CD4-positive, alpha-beta T cell treated with Interleukin-2 at 100 ng/mL for 4 hours (primary cell): ENCODE data around the gene ARPC5L.
"Not testable (repeated sequence)": the region's sequence is repeated elsewhere in the genome, so short reads cannot be mapped to it uniquely, and the experiment has no call there.

Source experiments
- DNase-seq: peaks from one replicate; pipeline ENCODE4 v3.0.0-alpha.2; 2020; ENCODE audit warnings: low spot score

ARPC5L gene

GRCh38 chr9:124861342-124862229, at the start of gene ARPC5L, which contains the start of gene RPL35:
TSS of gene ARPC5L (plus strand) at chr9:124862130. CDS start at chr9:124869291, 7,161 bp downstream.
TSS of gene RPL35 (minus strand) at chr9:124861957. CDS start at chr9:124861912, 45 bp downstream.
- peak; percentile 95 for DNase-seq

DNA sequence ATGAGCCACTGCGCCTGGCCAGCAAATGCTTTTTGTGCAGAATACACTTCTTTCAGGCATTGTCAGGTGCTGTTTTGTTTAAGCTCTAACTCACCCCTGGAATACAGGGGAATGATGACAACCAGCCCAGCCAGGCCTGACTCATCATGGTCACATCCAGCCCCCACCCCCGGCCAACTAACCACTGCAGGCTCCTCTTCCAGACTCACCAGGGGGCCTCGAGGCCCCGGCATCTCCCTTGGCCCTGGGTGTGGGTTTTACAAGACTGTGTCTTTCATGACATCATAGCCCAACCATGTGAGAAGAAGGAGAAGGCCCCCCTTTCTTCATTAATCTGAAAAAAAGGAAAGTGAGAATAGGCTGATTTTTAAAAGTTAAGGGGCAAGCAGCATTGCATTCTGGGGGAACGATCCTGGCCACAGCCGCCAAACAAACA, 49.5 kb upstream of the ARPC5L start:
- no peak for DNase-seq

DNA sequence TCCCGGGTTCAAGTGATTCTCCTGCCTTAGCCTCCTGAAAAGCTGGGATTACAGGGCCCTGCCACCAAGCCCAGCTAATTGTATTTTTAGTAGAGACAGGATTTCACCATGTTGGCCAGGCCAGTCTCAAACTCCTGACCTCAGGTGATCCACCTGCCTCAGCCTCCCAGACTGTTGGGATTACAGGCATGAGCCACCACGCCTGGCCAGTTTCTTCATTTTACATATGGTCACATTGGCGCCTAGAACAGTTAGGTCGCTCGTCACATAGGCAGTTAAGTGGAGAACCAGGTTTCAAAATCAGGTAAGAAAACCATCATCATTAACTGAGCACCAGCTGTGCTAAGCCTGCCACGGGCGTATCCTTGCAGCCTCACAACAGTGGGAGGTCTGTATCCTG, 48.9 kb upstream of the ARPC5L start:
- no peak for DNase-seq

DNA sequence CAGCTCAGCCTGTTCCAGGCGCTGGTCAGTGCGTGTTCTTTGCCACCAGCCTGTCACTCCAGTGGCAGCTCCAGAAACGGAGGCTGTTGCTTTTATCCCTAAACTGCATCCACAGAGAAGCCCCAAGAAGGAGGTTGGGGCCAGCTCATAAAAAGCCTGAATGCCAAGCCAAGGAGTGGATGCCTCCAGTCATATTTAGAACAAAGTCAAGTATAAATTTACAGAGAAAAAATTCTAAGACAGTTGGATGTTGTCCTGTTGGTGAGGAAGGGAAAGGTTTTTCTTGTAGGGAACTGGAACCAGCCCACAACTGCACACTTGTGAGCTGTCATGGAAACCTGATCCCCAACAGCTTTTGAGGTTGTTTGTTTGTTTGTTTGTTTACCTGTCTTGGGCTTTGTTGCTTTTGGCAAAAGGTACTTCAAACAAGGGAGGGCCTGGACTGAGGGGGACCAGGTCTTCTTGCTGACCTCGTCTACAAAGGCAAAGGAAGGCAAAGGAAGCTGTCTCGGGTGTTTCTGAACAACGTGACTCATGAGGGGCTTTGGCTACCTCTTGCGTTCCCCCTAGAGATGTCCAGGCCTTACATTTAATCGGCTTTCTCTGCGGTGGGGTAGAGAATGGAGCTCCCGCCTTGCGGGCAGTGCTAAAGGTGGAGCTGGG, 48.3 kb upstream of the ARPC5L start:
- no peak for DNase-seq

- DNase-seq = no peak
Observed at GRCh38 chr9:124814164-124814535, 47.8 kb upstream of the ARPC5L start.

GRCh38 chr9:124815601-124816000, 46.3 kb upstream of the ARPC5L start:
- no peak for DNase-seq

DNA sequence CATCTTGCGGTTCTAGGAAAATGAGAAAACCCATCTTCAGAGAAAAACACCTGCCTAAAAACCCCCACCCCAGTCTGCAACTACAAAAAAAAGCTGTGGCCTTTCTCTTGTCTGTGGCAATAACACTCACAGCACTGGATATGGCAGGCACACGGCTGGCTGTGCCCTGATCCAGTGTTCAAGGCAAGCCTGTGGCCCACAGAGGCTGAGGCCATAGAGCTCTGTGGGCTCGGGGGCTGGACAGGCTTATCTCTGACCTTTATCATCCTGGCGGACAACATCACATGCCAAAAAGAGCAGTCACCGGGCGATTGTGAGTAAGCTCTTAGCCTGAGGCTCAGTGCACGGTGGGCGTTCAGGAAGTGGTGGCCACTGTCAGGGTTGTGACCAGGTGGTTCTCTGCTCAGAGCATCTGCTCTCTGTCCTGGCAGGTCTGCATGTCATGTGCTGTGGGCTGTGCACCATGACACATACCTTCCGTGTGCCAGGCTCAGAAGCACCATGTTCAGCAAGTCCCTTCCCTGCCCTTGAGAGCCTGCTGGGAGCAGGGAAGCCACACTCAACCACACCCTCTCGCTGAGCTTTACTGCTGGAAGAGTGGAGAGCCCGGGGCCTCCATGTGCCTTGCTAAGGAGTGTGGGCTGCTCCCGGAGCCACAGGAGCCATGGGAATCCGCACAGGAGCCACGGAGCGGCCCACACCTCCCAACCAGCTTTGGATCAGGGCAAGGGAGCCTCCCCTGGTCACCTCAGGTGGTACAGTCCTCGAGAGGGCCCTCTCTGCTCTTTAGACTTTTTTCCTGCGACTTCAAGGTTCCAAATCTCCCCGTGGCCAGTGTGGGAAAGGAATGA, 43.3 kb upstream of the ARPC5L start:
- no peak for DNase-seq

DNA sequence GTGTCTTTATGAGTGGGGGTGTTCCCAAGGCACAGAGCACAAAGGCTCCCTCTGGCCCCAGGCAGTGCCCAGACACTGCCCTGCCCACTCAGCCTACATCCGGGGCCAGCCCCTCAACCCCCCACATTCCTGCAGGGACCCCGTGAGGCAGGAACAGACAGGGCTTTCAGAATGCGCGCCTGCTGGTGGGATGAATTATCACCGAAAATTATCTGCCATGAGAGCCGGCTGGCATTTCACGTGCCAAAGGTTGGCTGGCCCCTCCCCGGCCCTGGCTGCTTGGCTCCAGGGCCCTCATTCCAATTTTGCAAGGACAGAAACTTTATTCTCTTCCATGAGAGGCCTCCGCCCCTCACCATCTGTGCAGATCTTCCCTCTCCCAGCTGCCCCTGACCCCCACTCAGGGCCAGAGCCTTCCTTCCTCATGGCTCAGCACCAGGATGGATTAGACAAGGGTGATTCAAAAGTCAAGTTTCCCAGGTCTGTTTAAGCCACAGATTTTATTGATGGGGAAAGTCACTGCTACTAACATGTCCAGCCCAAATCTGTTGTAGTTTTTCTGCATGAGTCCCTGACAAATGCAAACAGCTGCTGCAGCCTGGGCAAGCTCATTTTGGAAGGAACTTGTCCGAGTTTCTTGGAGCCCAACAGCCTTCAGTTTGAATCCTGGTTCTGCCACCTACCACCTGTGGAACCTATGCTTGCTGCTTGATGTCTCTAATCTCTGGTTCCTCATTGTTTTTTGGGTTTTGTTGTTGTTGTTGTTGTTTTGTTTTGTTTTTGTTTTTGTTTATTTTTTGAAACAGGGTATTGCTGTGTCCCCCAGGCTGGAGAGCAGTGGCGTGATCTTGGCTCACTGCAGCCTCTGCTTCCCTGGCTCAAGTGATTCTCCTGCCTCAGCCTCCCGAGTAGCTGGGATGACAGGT, 41.0 kb upstream of the ARPC5L start:
- no peak for DNase-seq

DNA sequence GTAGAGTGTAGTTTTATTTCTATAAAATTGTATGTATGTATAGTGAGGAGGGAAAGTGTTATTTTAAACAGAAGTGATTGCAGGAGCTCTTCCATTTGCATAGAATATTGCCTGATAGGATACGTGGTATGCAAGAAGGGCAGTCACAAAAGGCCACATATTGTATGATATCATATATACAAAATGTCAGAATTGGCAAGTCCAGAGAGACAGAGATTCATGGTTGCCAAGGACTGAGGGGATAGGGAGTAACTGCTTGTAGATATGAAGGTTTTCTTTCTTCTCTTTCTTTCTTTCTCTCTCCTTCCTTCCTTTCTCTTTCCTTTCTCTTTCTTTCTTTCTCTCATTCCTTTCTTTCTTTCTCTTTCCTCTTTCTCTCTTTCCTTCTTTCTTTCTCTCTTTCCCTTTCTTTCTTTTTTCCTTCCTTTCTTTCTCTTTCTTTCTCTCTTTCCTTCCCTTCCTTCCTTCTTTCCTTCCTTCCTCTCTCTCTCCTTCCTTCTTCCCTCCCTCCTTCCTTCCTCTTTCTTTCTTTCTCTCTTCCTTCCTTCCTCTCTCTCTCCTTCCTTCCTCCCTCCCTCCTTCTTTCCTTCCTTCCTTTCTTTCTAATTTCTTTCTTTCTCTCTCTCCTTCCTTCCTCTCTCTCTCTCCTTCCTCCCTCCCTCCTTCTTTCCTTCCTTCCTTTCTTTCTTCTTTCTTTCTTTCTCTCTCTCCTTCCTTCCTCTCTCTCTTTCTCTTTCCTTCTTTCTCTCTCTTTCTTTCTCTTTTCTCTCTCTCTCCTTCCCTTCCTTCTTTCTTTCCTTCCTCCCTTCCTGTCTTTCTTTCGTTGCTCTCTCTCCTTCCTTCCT, 33.2 kb upstream of the ARPC5L start:
- DNase-seq = no peak

DNA sequence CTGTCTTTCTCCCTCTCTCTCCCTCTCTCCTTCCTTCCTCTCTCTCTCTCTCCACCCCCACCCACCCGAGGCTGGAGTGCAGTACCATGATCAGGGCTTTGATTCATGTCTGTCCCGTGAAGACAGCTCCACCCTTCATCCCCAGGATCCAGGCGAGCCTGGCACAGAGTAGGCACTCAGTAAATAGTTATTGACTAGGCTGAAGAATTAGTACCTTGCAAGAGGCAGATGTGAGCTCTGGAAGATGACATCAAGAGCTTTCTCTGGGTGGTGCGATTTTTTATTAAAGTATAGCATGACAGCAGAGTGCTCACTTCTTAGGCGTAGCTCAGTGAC, 32.6 kb upstream of the ARPC5L start:
- DNase-seq = no peak

GRCh38 chr9:124830593-124830992, 31.3 kb upstream of the ARPC5L start:
- no peak for DNase-seq

GRCh38 chr9:124831642-124832364, 30.1 kb upstream of the ARPC5L start:
- no peak for DNase-seq

DNA sequence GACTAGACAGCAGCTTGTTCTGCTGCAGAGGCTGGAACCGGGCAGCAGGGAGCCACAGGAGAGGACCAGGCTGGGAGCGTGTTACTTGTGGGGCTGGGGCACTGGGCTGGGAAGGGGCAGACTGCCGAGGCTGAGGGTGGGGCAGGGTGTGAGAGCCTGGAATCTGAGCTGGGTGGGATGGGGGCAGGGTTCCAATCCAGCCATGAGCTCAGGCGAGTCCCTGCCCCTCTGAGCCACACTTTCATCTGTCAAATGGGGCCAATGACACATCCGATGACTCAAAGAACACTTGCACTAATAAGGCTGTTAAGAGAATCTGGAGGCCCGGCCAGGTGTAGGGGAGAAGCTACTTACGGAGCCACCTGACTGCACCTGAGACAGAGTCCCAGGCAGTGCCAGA, 27.3 kb upstream of the ARPC5L start:
- DNase-seq = no peak

DNA sequence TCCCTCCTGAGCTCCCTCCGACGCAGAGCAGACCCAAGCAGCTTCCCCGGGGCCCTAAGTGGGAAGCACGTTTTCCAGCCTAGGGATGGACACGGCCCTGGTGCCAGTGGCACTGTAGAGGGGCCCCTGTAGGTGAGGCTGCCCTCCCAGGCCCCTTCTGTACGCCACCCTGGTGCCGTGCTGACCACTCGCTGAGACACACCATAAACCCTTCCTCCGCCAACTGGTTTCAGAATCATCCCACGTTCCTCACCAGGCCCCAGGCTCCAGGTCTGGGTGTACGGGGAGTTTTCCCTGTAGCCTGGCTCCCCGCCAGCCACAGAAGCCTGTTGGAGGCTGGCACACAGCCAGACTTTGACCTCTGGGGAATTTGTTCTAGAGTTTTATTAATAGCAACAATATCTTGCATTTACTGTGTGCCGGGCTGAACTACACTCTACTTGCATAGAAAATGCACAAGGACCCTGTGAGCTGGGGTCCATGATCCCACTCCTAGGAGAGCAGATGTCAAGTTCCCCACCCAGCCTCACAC, 26.8 kb upstream of the ARPC5L start:
- no peak for DNase-seq

DNA sequence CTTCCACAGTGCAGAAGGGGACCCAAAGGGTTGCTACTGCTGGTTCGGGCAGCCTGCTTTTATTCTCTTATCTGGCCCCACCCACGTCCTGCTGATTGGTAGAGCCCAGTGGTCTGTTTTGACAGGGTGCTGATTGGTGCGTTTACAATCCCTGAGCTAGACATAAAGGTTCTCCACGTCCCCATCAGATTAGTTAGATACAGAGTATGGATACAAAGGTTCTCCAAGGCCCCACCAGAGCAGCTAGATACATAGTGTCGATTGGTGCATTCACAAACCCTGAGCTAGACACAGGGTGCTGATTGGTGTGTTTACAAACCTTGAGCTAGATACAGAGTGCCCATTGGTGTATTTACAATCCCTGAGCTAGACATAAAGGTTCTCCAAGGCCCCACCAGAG, 23.8 kb upstream of the ARPC5L start:
- DNase-seq = not testable (repeated sequence)

- DNase-seq = not testable (repeated sequence)
Observed at GRCh38 chr9:124838567-124839275, 23.2 kb upstream of the ARPC5L start.

DNA sequence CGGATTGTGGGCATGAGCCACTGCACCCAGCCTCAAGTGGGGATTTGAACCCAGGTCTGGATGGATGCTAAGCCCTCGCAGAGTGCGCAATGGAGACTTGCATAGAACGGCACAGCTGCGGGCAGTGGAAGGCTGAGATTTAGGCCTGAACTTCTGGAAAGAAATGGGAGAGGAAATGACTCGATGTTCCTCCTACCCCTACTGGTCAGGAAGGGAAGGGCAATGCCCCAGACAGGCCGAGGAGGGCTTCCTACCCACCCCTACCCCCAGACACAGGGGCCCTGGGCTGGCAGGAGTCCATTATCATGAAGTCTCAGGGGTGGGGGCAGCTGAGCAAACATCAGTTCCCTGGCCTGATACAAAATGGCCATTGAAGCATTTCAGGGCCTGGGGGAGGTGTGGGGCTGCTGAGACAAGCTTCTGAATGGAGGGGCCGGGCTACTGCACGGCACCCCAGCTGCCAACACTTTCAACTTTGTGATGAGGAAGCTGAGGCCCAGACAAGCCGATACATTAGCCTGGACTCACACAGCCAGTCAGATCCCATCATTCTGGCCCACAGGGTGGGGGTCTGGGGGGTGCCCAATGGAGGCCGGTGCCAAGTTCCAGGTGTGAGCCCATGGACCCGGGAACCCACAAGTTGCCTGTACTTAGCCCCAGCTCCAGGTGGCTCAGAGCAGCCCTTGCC, 22.2 kb upstream of the ARPC5L start:
- no peak for DNase-seq

- DNase-seq = peak; percentile 21
Observed at GRCh38 chr9:124840300-124840833, 21.6 kb upstream of the ARPC5L start.
